Fibroblast of the aortic adventitia (primary cell): ENCODE results near the gene FFAR1. TPM values are rescaled to one million over a fixed set of nuclear protein-coding genes. Genes with fewer than 3 reads are reported as not detected.

ENCODE experiments used
- DNase-seq: peaks from one replicate; pipeline ENCODE4 v3.0.0-alpha.2; 2010; ENCODE audit warnings: low read depth
- H3K4me3 ChIP-seq: 2 replicates; pipeline ENCODE4 v1.5.1; 2011; ENCODE audit warnings: low read depth, mild to moderate bottlenecking, control low read depth, low read length, moderate library complexity
- total RNA-seq: library from RNA; depleted of rRNA; stranded (reverse); fragments of >200 nt; gene quantifications from 2 replicates; pipeline ENCODE4 v1.2.3, GENCODE V29; 2012; ENCODE audit warnings: low replicate concordance
- TF ChIP-seq, protein P1 (sequence below): IDR thresholded peaks from 2 replicates; pipeline ENCODE4 v1.5.1; 2011; ENCODE audit warnings: mild to moderate bottlenecking, low read length, control low read depth, inconsistent platforms; ENCODE audit not compliant: insufficient read depth

Gene FFAR1
- total RNA-seq, 1 donor, result not detected

DNA sequence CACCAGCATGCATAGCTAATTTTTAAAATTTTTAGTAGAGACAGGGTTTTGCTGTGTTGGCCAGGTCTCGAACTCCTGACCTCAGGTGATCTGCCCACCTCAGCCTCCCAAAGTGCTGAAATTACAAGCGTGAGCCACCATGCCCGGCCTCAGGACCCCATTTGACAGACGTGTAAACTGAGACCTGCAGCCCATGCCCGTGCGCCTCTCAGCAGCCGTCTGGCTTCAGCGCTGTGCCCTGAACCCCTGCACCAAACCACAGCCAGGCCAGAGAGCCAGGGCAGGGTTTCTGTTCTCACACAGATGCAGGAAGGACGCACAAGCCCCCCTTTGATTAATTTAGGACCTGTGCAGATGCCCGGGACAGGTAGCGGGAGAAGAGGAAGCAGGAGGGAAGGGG, 7.3 kb upstream of the FFAR1 start:
- DNase-seq, result no peak
- TF ChIP-seq, protein P1, sequence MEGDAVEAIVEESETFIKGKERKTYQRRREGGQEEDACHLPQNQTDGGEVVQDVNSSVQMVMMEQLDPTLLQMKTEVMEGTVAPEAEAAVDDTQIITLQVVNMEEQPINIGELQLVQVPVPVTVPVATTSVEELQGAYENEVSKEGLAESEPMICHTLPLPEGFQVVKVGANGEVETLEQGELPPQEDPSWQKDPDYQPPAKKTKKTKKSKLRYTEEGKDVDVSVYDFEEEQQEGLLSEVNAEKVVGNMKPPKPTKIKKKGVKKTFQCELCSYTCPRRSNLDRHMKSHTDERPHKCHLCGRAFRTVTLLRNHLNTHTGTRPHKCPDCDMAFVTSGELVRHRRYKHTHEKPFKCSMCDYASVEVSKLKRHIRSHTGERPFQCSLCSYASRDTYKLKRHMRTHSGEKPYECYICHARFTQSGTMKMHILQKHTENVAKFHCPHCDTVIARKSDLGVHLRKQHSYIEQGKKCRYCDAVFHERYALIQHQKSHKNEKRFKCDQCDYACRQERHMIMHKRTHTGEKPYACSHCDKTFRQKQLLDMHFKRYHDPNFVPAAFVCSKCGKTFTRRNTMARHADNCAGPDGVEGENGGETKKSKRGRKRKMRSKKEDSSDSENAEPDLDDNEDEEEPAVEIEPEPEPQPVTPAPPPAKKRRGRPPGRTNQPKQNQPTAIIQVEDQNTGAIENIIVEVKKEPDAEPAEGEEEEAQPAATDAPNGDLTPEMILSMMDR, result no peak
- H3K4me3 ChIP-seq, result no peak overlapping the region

DNA sequence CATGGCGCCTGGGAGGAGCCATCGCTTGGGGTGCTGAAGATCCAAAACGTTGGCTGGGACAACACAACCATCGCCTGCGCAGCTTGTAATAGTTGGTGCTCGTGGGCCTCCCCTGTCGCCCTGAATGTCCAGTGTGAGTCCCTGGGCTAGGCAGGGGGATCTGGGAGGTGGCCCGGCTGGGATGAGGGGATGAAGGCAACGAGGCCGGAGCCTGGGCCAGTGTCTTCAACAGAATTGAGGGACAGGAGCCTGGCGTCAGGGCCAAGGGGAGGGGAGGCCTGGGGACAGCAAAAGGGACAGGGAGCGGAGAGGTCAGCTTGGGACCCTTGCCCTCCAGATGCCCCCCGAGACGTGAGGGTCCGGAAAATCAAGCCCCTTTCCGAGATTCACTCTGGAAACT, 6.7 kb upstream of the FFAR1 start:
- DNase-seq, result no peak
- no peak overlapping the region for H3K4me3 ChIP-seq

DNA sequence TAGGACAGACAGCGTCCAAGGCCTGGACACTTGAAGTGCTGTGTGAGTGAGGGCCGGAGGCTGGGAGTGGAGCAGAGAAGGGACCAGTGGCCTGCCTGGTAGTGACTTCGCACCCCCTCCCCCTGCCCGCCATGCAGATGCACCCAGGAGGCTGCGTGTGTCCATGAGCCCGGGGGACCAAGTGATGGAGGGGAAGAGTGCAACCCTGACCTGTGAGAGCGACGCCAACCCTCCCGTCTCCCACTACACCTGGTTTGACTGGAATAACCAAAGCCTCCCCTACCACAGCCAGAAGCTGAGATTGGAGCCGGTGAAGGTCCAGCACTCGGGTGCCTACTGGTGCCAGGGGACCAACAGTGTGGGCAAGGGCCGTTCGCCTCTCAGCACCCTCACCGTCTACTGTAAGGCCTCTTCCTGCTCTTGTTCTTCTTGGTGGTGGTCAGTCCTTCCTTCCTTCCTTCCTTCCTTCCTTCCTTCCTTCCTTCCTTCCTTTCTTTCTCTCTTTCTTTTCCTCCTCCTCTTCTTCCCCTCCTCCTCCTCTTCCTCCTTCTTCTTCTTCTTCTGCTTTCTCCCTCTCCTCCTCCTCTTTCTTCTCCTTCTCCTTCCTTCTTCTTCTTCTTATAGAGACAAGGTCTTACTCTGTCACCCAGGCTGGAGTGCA, 6.0 kb upstream of the FFAR1 start:
- DNase-seq, result no peak
- H3K4me3 ChIP-seq, result no peak overlapping the region
- TF ChIP-seq, protein P1, result no peak

More for the DNA sequence above, 6.7 kb upstream of the FFAR1 start:
- TF ChIP-seq, protein P1, result no peak

DNA sequence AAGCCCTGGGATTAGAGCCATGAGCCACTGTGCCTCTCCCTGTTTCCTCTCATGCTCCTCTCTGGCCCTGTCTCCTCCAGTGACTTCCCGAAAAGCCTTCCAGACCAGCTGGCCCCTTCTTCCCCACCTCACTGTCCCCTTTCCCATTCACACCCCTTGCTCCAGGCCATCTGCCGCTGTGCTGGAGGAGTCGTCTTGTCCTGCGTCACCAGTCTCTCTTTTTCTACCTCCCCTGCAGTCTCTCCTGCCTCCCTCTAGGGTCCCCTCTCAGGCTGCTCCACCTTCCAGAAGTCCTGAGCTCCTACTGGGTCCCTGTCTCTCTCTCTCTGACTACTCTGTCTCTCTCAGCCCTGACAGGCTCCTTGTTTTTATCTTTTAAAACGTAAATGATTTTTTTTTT, 5.3 kb upstream of the FFAR1 start:
- H3K4me3 ChIP-seq, result no peak overlapping the region
- DNase-seq, result no peak
- TF ChIP-seq, protein P1, result no peak

DNA sequence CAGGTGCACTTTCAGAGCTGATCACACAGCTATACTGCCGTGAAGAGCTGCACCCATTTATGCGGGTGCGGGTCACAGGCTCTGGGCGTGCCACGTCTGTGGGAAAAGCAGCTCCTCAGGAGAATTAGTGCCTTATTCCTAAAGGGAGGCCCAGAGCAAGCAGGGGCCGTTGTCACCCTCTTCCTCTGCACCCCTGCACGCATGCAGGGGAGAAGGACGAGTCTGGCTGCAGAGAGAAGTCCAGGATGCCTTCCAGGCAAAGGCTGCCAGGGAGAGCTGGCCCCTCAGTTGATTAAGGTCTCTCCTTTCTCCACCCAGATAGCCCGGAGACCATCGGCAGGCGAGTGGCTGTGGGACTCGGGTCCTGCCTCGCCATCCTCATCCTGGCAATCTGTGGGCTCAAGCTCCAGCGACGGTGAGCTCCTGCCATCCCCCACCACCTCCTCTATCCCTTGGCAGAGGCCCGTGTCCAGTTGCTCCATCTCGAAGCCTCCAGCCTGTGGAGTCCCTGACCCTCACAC, 3.1 kb upstream of the FFAR1 start:
- DNase-seq, result no peak
- no peak overlapping the region for H3K4me3 ChIP-seq
- TF ChIP-seq, protein P1, result no peak

DNA sequence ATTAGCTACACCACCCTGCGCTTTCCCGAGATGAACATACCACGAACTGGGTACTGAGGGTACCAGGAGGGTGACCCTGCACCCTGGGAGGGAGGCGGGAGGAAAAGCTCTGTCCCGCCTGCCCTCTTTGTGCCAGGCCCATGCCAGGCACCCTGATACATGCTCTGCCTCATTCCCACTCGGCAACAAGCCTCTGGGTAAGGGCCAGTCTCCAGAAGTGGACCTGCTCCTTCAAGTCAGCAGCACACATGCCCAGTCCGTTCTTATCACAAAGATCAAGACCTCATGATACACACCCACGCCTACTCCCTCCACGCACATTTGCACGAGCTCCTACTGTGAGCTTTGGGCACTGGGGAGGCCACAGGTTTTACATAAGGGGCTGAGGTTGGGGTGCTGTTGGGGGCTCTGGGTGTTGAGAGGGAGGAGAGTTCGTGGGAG, 2.0 kb upstream of the FFAR1 start:
- no peak overlapping the region for H3K4me3 ChIP-seq
- TF ChIP-seq, protein P1, result no peak
- no peak for DNase-seq
